Panc1 (cell line): ENCODE data around the gene SLC7A1.

ENCODE experiments used
- CTCF ChIP-seq: fragments of 450-650 bp; IDR thresholded peaks from 2 replicates; pipeline ENCODE4 v1.5.1; 2017; ENCODE audit warnings: mild to moderate bottlenecking
- POLR2AphosphoS5 ChIP-seq: IDR thresholded peaks from 2 replicates; pipeline ENCODE4 v1.6.1; 2012; ENCODE audit warnings: mild to moderate bottlenecking, low read depth, low read length, moderate library complexity
- REST ChIP-seq, 2 experiments: IDR thresholded peaks; 2 replicates each; pipeline ENCODE4 v1.6.1; 2011 to 2012; ENCODE audit warnings: low read depth in 2 of 2, control low read depth in 1 of 2, low read length in 1 of 2, mild to moderate bottlenecking in 1 of 2, moderate library complexity in 1 of 2; ENCODE audit not compliant: insufficient read depth in 1 of 2
- TCF7L2 ChIP-seq: IDR thresholded peaks from 2 replicates; pipeline ENCODE4 v1.6.1; 2011; ENCODE audit warnings: mild to moderate bottlenecking, low read depth, low read length, inconsistent platforms

- no peak for TF ChIP-seq CTCF
- TF ChIP-seq REST (IDR thresholded peaks at IDR 0.05; ENCODE audit: insufficient read depth in 1 of 2, low read depth in 2 of 2, low read length in 1 of 2), result no peak
- TF ChIP-seq POLR2AphosphoS5, result no peak
- TF ChIP-seq TCF7L2, result no peak
Measured at GRCh38 chr13:29516012-29516411, 79.5 kb downstream of the SLC7A1 start.
